A673 (cell line): ENCODE results near the gene NDUFAF5. TPM values are rescaled to one million over a fixed set of nuclear protein-coding genes. Genes with fewer than 3 reads are reported as not detected.

Experiments used
- BruUV-seq: library from RNA; stranded (reverse); fragments of 400-500 nt; replicated peaks from 2 replicates; lab custom pipeline; 2021; lab: Mats Ljungman, UMichigan
- CTCF ChIA-PET: fragments of 300-600 bp; sonication (Branson Sonifier 250); formaldehyde crosslinking; loops from one replicate; lab custom pipeline; 2022; ENCODE audit warnings: antibody characterized with exemption; lab: Charles Lee
- POLR2A ChIA-PET: fragments of 300-600 bp; sonication (Branson Sonifier 250); formaldehyde crosslinking; loops from one replicate; lab custom pipeline; 2022; ENCODE audit warnings: antibody characterized with exemption; ENCODE audit not compliant: low non-redundant PET; lab: Charles Lee
- DNase-seq: peaks from one replicate; pipeline ENCODE4 v3.0.0-alpha.2; 2015; ENCODE audit warnings: low spot score
- H3K27ac ChIP-seq: fragments of 200-600 bp; sonication (generic); 2 replicates; pipeline ENCODE4 v1.5.1; 2016; ENCODE audit warnings: mixed run types, low read depth, mild to moderate bottlenecking, mixed read lengths, antibody characterized with exemption, low read length; ENCODE audit not compliant: poor library complexity, severe bottlenecking
- H3K27me3 ChIP-seq: fragments of 200-600 bp; sonication (generic); replicated peaks from 2 replicates; pipeline ENCODE4 v1.6.1; 2017; ENCODE audit warnings: mixed run types, low read depth, mild to moderate bottlenecking, mixed read lengths, antibody characterized with exemption, low read length; ENCODE audit not compliant: insufficient read depth, poor library complexity
- H3K36me3 ChIP-seq: fragments of 200-600 bp; sonication (generic); 2 replicates; pipeline ENCODE4 v1.6.1; 2016; ENCODE audit warnings: mixed run types, mild to moderate bottlenecking, mixed read lengths, antibody characterized with exemption, low read length; ENCODE audit not compliant: insufficient read depth, poor library complexity, severe bottlenecking
- H3K4me1 ChIP-seq: fragments of 200-600 bp; sonication (generic); 2 replicates; pipeline ENCODE4 v1.6.1; 2017; ENCODE audit warnings: mixed run types, mild to moderate bottlenecking, mixed read lengths, antibody characterized with exemption, low read length; ENCODE audit not compliant: insufficient read depth, poor library complexity, severe bottlenecking
- H3K4me3 ChIP-seq: fragments of 200-600 bp; sonication (generic); 2 replicates; pipeline ENCODE4 v1.5.1; 2016; ENCODE audit warnings: low read depth, mixed run types, mild to moderate bottlenecking, mixed read lengths, low read length; ENCODE audit not compliant: poor library complexity, severe bottlenecking
- H3K9me3 ChIP-seq: fragments of 200-600 bp; sonication (generic); 2 replicates; pipeline ENCODE4 v1.6.1; 2016; ENCODE audit warnings: mixed run types, low read depth, mild to moderate bottlenecking, mixed read lengths, antibody characterized with exemption, low read length; ENCODE audit not compliant: poor library complexity, severe bottlenecking
- EZH2 ChIP-seq: fragments of 200-600 bp; sonication (generic); IDR thresholded peaks from 2 replicates; pipeline ENCODE4 v1.6.1; 2017; ENCODE audit warnings: borderline replicate concordance, low read depth, mild to moderate bottlenecking, mixed read lengths, antibody characterized with exemption, low read length; ENCODE audit not compliant: poor library complexity, severe bottlenecking
- intact Hi-C: fragments of 100-400 bp; cut with micrococcal nuclease; formaldehyde crosslinking; loops from one replicate; pipeline ENCODE4 v1.10.0; 2022; ENCODE audit not compliant: unreplicated experiment
- total RNA-seq: library from RNA; stranded (reverse); gene quantifications from 2 replicates; pipeline ENCODE4 v1.2.3, GENCODE V29; 2021
- TF ChIP-seq, protein P1 (sequence below): fragments of 300-800, 200-600 bp; sonication (generic); conservative IDR thresholded peaks from 2 replicates; pipeline ENCODE4 v1.5.1; 2017; ENCODE audit warnings: low read depth, mild to moderate bottlenecking, antibody characterized with exemption, low read length, moderate library complexity, mixed read lengths

Gene NDUFAF5
- total RNA-seq, 1 experiment from 2014 or later = 57.1 TPM

GRCh38 chr20:13765299-13765698 lies 19.5 kb upstream of the NDUFAF5 start:
- CTCF ChIA-PET = no interaction called here
- peaks cover 19% of the 10 kb centered on the region for H3K9me3 ChIP-seq
- no TSS peak for BruUV-seq
- peaks cover 5% of the 10 kb centered on the region for H3K4me1 ChIP-seq
- TF ChIP-seq, protein P1, sequence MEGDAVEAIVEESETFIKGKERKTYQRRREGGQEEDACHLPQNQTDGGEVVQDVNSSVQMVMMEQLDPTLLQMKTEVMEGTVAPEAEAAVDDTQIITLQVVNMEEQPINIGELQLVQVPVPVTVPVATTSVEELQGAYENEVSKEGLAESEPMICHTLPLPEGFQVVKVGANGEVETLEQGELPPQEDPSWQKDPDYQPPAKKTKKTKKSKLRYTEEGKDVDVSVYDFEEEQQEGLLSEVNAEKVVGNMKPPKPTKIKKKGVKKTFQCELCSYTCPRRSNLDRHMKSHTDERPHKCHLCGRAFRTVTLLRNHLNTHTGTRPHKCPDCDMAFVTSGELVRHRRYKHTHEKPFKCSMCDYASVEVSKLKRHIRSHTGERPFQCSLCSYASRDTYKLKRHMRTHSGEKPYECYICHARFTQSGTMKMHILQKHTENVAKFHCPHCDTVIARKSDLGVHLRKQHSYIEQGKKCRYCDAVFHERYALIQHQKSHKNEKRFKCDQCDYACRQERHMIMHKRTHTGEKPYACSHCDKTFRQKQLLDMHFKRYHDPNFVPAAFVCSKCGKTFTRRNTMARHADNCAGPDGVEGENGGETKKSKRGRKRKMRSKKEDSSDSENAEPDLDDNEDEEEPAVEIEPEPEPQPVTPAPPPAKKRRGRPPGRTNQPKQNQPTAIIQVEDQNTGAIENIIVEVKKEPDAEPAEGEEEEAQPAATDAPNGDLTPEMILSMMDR = no peak
- TF ChIP-seq EZH2 = no peak
- peak; percentile 52 for DNase-seq
- no peak overlapping the region for H3K27ac ChIP-seq
- H3K27me3 ChIP-seq = no peaks in the 10 kb centered on the region
- peaks cover 77% of the 10 kb centered on the region for H3K36me3 ChIP-seq
- POLR2A ChIA-PET = no interaction called here
- no peak overlapping the region for H3K4me3 ChIP-seq
- intact Hi-C loops = no loop called here

GRCh38 chr20:13765868-13766416 lies 18.9 kb upstream of the NDUFAF5 start:
- POLR2A ChIA-PET = no interaction called here
- BruUV-seq = no TSS peak
- CTCF ChIA-PET = no interaction called here

GRCh38 chr20:13770141-13770540 lies 14.7 kb upstream of the NDUFAF5 start:
- Histone ChIP-seq H3K4me1 (peaks cover 23% of the 10 kb centered on the region), H3K36me3 (peaks cover 86% of the 10 kb centered on the region), H3K9me3 (peaks cover 19% of the 10 kb centered on the region), H3K27me3 (no peaks in the 10 kb centered on the region), H3K4me3 (no peak overlapping the region), H3K27ac (peak overlapping the region; percentile 67)
- no peak for DNase-seq
- BruUV-seq = no TSS peak
- intact Hi-C loops = loop anchor here (5.0 to 10.0 kb wide), 3 partner anchors 315 to 798 kb away; no protein-coding TSS in a partner anchor
- POLR2A ChIA-PET = interaction anchor here (0.5 kb wide), 1 partner anchor 23 kb away, joined by 4 read pairs; no protein-coding TSS in a partner anchor
- CTCF ChIA-PET = interaction anchor here (0.6 kb wide), 2 partner anchors 14 to 19 kb away, joined by 3 to 4 read pairs; no protein-coding TSS in a partner anchor
- no peak for TF ChIP-seq EZH2
- TF ChIP-seq, protein P1 = no peak

More at GRCh38 chr20:13765868-13766416, 18.9 kb upstream of the NDUFAF5 start:
- Histone ChIP-seq H3K4me1 (peaks cover 8% of the 10 kb centered on the region), H3K36me3 (peaks cover 83% of the 10 kb centered on the region), H3K9me3 (peaks cover 19% of the 10 kb centered on the region), H3K27ac (no peak overlapping the region), H3K27me3 (no peaks in the 10 kb centered on the region), H3K4me3 (no peak overlapping the region)
- TF ChIP-seq, protein P1 = no peak
- no peak for TF ChIP-seq EZH2
- intact Hi-C loops = no loop called here
- no peak for DNase-seq
